GM18870 (cell line): ENCODE results near the gene RARRES2.
"Not testable (repeated sequence)": the region's sequence is repeated elsewhere in the genome, so short reads cannot be mapped to it uniquely, and the experiment has no call there.

Source experiments
- ATAC-seq: cut with Tn5 transposase; IDR thresholded peaks from one replicate; pipeline ENCODE4 v1.9.1; 2021; ENCODE audit warnings: moderate library complexity; ENCODE audit not compliant: unreplicated experiment

The RARRES2 gene

GRCh38 chr7:150295614-150296013, 45.8 kb downstream of the RARRES2 start:
- not testable (repeated sequence) for ATAC-seq

GRCh38 chr7:150295027-150295426, 46.4 kb downstream of the RARRES2 start:
- not testable (repeated sequence) for ATAC-seq

- ATAC-seq: not testable (repeated sequence)
Observed at GRCh38 chr7:150290317-150290716, 51.1 kb downstream of the RARRES2 start.

- not testable (repeated sequence) for ATAC-seq
Observed at GRCh38 chr7:150288816-150289215, 52.6 kb downstream of the RARRES2 start.
